Measurements from ENCODE around the gene PIN4.
"Not testable (repeated sequence)": the region's sequence is repeated elsewhere in the genome, so short reads cannot be mapped to it uniquely, and the experiment has no call there.

Gene PIN4

DNA sequence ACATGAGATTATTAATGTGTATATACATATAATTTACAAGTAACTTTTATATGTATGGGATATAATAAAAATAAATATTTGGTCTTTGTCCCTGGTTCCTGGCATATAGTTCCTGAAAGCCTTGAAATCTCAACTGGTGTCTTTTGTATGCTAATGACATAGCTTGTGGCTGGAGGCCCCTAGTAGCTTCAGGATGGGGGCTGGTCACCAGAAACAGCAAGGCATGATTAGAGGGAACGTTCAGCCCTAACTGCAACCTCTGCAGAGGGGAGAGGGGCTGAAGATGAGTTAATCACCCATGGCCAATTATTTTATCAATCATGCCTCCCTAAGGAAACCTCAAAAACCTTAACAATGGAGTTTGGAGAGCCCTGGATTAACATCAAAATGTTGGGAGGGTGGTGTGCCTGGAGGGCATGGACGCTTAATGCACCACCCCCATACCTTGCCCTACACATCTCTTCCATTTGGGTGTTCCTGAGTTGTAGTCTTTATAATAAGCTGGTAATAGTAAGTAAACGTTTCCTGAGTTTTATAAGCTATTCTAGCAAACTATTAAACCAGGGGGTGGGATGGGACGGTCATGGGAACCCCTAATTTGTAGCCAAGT is 21.3 kb downstream of the PIN4 start:
- H3K27ac ChIP-seq (ENCODE audit: low read length) = no peak overlapping the region
- no peaks in the 10 kb centered on the region for H3K9me3 ChIP-seq (ENCODE audit: control insufficient read depth, insufficient read depth, low read length)
- H3K36me3 ChIP-seq (ENCODE audit: control insufficient read depth, insufficient read depth, low read length) = no peaks in the 10 kb centered on the region
- H3K4me3 ChIP-seq (ENCODE audit: low read length) = no peak overlapping the region
- no peak for DNase-seq (ENCODE audit: low read depth, low spot score)
- no CpG with 5 or more reads among the region's 4 CpGs for WGBS (ENCODE audit: insufficient coverage, insufficient read length)
- no peaks in the 10 kb centered on the region for H3K27me3 ChIP-seq (ENCODE audit: control insufficient read depth, insufficient read depth, low read length)
- no peaks in the 10 kb centered on the region for H3K4me1 ChIP-seq (ENCODE audit: control insufficient read depth, insufficient read depth, low read length)

DNA sequence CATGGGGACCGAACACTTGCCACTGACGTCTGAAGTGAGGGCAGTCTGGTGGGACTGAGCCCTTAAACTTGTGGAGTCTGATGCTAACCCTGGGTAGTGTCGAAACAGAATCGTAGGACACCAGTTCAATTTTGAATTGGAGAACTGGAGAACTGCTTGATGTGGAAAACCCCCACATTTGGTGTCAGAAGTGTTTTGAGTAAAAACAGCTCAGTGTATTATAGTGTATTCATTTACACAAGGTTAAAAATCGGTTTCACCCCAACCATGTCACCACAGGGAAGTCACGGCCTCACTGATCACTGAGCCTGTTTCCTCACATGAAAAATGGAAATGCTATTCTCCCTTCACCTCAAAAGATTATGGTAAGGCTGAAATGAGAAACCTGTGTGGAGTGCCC is 21.9 kb downstream of the PIN4 start:
- no peaks in the 10 kb centered on the region for H3K27me3 ChIP-seq (ENCODE audit: control insufficient read depth, insufficient read depth, low read length)
- WGBS (ENCODE audit: insufficient coverage, insufficient read length) = no CpG with 5 or more reads among the region's 6 CpGs

DNA sequence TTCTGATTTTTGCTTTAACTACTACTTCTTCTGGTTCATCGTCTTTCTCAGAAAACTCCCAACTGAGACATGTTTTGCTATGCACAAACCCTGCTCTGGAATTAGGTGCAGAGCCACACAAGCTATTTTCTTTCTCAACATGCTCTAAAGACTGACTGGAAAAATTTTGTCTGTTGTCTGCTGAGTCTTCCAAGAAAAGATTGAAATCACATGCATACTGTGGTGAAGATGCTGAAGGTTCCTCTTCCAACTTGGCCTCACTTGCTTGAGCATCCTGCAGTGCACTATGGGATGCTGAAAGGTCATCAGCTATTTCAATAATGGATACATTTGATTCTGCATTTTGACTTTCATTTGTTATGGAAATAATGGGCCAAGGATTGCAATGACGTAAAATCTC is 24.1 kb downstream of the PIN4 start:
- Histone ChIP-seq H3K27ac (ENCODE audit: low read length) (no peak overlapping the region), H3K4me3 (ENCODE audit: low read length) (no peak overlapping the region), H3K36me3 (ENCODE audit: control insufficient read depth, insufficient read depth, low read length) (no peaks in the 10 kb centered on the region), H3K4me1 (ENCODE audit: control insufficient read depth, insufficient read depth, low read length) (no peaks in the 10 kb centered on the region), H3K27me3 (ENCODE audit: control insufficient read depth, insufficient read depth, low read length) (no peaks in the 10 kb centered on the region), H3K9me3 (ENCODE audit: control insufficient read depth, insufficient read depth, low read length) (no peaks in the 10 kb centered on the region)
- WGBS (ENCODE audit: insufficient coverage, insufficient read length) = no CpG with 5 or more reads among the region's 2 CpGs
- no peak for DNase-seq (ENCODE audit: low read depth, low spot score)

More for the DNA sequence above, 21.9 kb downstream of the PIN4 start:
- Histone ChIP-seq H3K4me1 (ENCODE audit: control insufficient read depth, insufficient read depth, low read length) (no peaks in the 10 kb centered on the region), H3K36me3 (ENCODE audit: control insufficient read depth, insufficient read depth, low read length) (no peaks in the 10 kb centered on the region), H3K9me3 (ENCODE audit: control insufficient read depth, insufficient read depth, low read length) (no peaks in the 10 kb centered on the region), H3K27ac (ENCODE audit: low read length) (no peak overlapping the region), H3K4me3 (ENCODE audit: low read length) (no peak overlapping the region)
- no peak for DNase-seq (ENCODE audit: low read depth, low spot score)

DNA sequence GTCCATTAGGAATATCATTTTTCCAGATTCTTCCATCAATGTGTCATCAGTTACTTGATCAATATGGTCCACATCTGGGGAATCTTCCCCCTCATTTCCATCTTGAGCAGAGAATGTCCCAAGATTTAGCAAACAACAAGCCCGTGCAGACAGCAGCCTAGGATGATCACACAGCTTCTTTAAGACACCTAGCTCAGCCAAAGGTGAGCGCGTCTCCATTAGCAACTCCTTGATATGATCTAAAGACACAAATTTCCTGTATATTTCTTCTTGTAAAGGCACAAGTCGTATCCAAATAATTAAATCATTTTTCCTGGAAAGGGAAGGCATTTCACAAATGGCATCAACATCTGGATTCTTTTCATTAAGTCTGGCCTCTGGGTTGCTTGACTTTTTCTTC is 25.8 kb downstream of the PIN4 start:
- no CpG with 5 or more reads among the region's 4 CpGs for WGBS (ENCODE audit: insufficient coverage, insufficient read length)
- no peaks in the 10 kb centered on the region for H3K36me3 ChIP-seq (ENCODE audit: control insufficient read depth, insufficient read depth, low read length)
- no peaks in the 10 kb centered on the region for H3K4me1 ChIP-seq (ENCODE audit: control insufficient read depth, insufficient read depth, low read length)
- no peaks in the 10 kb centered on the region for H3K9me3 ChIP-seq (ENCODE audit: control insufficient read depth, insufficient read depth, low read length)
- no peak overlapping the region for H3K4me3 ChIP-seq (ENCODE audit: low read length)
- no peaks in the 10 kb centered on the region for H3K27me3 ChIP-seq (ENCODE audit: control insufficient read depth, insufficient read depth, low read length)
- no peak for DNase-seq (ENCODE audit: low read depth, low spot score)
- H3K27ac ChIP-seq (ENCODE audit: low read length) = no peak overlapping the region

DNA sequence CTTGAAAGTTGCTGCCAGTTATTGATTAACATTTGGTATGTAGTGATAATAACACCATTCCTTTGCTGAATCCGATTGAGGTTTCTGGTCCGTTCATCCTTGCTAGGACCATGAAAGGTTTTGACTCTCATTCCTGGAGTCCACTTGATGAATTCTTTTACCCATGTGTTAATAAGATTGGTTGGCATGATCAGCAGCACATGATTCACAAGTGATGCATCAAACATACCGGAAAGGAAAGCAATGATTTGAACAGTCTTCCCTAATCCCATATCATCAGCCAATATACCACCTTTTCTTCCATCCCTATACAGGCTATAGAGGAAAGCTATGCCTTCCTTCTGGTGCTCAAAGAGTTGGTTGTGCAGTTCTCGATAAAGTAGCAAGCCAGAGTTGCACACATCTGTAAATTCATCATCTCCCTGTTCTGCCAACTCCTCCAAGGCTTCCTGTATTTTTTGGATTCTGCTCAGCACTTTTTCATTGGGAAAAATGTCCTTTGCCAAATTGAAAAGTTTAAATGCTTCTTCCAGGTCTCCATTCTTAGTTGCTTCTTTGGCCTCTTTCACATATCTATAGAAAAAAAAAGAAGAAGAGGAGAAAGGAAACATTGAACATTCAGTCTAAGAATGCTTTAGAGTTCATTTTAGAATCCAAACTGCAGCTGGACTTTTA is 26.7 kb downstream of the PIN4 start:
- Histone ChIP-seq H3K9me3 (ENCODE audit: control insufficient read depth, insufficient read depth, low read length) (no peaks in the 10 kb centered on the region), H3K27ac (ENCODE audit: low read length) (no peak overlapping the region), H3K4me1 (ENCODE audit: control insufficient read depth, insufficient read depth, low read length) (no peaks in the 10 kb centered on the region), H3K27me3 (ENCODE audit: control insufficient read depth, insufficient read depth, low read length) (no peaks in the 10 kb centered on the region), H3K36me3 (ENCODE audit: control insufficient read depth, insufficient read depth, low read length) (no peaks in the 10 kb centered on the region), H3K4me3 (ENCODE audit: low read length) (no peak overlapping the region)
- no peak for DNase-seq (ENCODE audit: low read depth, low spot score)
- no CpG with 5 or more reads among the region's 4 CpGs for WGBS (ENCODE audit: insufficient coverage, insufficient read length)

DNA sequence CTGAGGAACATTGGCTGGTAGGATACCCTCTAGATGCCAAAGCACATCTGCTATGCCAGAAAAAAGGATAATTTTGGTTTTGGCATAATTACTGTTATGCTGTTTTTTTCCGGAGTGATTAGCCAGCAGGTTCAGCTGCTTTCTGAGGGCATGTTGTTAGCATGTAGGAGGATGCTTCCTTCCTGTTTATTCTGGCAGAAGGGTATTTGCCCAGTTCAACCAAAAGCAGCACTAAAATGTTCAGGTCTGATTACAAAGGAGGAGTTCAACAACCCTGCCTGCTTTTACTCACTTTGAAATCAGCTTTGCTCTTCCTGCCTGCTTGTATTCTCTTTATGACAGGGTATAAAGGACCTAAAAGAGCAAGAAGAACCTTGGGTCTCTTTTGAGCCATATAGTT is 35.4 kb downstream of the PIN4 start:
- no peak overlapping the region for H3K4me3 ChIP-seq (ENCODE audit: low read length)
- no CpG with 5 or more reads among the region's 1 CpG for WGBS (ENCODE audit: insufficient coverage, insufficient read length)

DNA sequence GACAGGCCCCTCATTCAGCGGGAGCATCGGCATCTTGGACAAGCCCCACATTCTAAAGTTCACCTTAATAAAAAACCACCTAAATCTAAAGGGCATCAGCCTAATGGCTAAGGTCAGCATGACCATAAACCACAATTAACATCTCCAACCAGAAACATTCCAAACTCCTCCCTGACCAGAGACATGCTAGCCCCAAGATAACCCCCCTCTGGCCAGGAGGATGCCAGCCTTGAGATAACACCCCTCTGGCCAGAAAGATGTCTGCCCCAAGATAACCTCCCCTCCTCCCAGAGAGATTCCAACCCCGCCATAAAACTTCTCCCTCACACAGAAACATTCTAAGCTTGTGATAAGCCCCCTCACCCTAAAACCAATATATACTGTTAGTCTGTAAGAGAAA is 38.8 kb downstream of the PIN4 start:
- DNase-seq (ENCODE audit: low read depth, low spot score); H3K9me3 ChIP-seq (ENCODE audit: control insufficient read depth, insufficient read depth, low read length); H3K4me3 ChIP-seq (ENCODE audit: low read length); H3K27me3 ChIP-seq (ENCODE audit: control insufficient read depth, insufficient read depth, low read length); H3K36me3 ChIP-seq (ENCODE audit: control insufficient read depth, insufficient read depth, low read length); H3K4me1 ChIP-seq (ENCODE audit: control insufficient read depth, insufficient read depth, low read length); H3K27ac ChIP-seq (ENCODE audit: low read length): not testable (repeated sequence)
- WGBS (ENCODE audit: insufficient coverage, insufficient read length) = no CpG with 5 or more reads among the region's 3 CpGs

More for the DNA sequence above, 35.4 kb downstream of the PIN4 start:
- DNase-seq (ENCODE audit: low read depth, low spot score) = no peak
- Histone ChIP-seq H3K27ac (ENCODE audit: low read length) (no peak overlapping the region), H3K9me3 (ENCODE audit: control insufficient read depth, insufficient read depth, low read length) (no peaks in the 10 kb centered on the region), H3K27me3 (ENCODE audit: control insufficient read depth, insufficient read depth, low read length) (no peaks in the 10 kb centered on the region), H3K4me1 (ENCODE audit: control insufficient read depth, insufficient read depth, low read length) (no peaks in the 10 kb centered on the region), H3K36me3 (ENCODE audit: control insufficient read depth, insufficient read depth, low read length) (no peaks in the 10 kb centered on the region)

DNA sequence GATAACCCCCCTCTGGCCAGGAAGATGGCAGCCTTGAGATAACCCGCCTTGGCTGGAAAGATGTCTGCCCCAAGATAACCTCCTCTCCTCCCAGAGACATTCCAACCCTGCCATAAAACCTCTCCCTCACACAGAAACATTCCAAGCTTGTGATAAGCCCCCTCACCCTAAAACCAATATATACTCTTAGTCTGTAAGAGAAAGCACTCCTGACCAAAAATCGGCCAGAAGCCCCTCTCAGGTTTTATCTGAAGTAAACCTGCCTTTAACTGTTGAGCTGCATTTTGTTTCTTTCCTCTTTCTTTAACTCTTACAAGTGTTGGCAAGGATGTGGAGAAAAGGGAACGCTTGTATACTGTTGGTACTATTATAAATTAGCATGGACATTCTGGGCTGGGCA is 48.7 kb downstream of the PIN4 start:
- Histone ChIP-seq H3K9me3 (ENCODE audit: control insufficient read depth, insufficient read depth, low read length) (no peaks in the 10 kb centered on the region; the same call in 1 of the 2 replicates), H3K27ac (ENCODE audit: low read length) (no peak overlapping the region), H3K4me3 (ENCODE audit: low read length) (no peak overlapping the region), H3K4me1 (ENCODE audit: control insufficient read depth, insufficient read depth, low read length) (no peaks in the 10 kb centered on the region), H3K27me3 (ENCODE audit: control insufficient read depth, insufficient read depth, low read length) (no peaks in the 10 kb centered on the region), H3K36me3 (ENCODE audit: control insufficient read depth, insufficient read depth, low read length) (no peaks in the 10 kb centered on the region)
- WGBS (ENCODE audit: insufficient coverage, insufficient read length) = no CpG with 5 or more reads among the region's 3 CpGs
- no peak for DNase-seq (ENCODE audit: low read depth, low spot score)

DNA sequence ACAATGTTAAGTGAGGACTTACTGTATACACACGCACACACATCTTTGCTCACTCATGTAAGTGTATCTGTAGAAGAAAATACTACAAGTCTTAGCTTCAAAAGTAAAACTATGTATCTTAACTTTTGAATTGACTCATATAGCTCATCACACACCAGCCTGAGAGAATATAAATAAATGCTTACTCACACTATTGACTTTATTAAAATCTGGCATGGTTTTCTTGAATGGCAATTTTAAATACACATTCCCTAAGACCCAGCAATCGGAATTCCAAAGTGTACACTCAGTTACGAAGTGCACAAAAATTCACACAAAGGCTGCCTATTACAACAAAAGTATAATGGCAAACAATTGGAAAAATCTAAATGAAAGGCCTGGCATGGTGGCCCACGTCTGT is 55.3 kb downstream of the PIN4 start:
- no peak for DNase-seq (ENCODE audit: low read depth, low spot score)
- no peak overlapping the region for H3K4me3 ChIP-seq (ENCODE audit: low read length)
- no peaks in the 10 kb centered on the region for H3K36me3 ChIP-seq (ENCODE audit: control insufficient read depth, insufficient read depth, low read length)
- H3K27me3 ChIP-seq (ENCODE audit: control insufficient read depth, insufficient read depth, low read length) = no peaks in the 10 kb centered on the region
- H3K27ac ChIP-seq (ENCODE audit: low read length) = no peak overlapping the region
- no peaks in the 10 kb centered on the region for H3K9me3 ChIP-seq (ENCODE audit: control insufficient read depth, insufficient read depth, low read length)
- H3K4me1 ChIP-seq (ENCODE audit: control insufficient read depth, insufficient read depth, low read length) = no peaks in the 10 kb centered on the region
- no CpG with 5 or more reads among the region's 4 CpGs for WGBS (ENCODE audit: insufficient coverage, insufficient read length)

DNA sequence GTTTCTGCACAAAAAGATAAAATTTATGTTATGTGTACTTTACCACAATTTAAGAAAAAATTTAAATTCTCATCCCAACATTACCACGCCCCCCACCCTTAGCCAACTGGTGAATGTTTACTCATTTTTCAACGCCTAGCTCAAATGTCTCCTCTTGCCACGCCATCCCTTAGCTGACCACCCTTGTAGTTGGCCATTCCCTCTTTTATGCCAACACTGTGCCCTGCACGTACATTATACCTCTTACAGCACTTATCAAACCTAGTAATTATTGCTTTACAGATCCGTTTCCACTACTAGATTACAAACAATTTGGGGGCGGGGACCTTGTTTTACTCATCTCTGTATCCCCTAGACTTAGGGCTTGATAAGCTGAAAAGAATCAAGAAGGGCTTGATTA is 56.6 kb downstream of the PIN4 start:
- no peaks in the 10 kb centered on the region for H3K27me3 ChIP-seq (ENCODE audit: control insufficient read depth, insufficient read depth, low read length)
- no peaks in the 10 kb centered on the region for H3K4me1 ChIP-seq (ENCODE audit: control insufficient read depth, insufficient read depth, low read length)
- WGBS (ENCODE audit: insufficient coverage, insufficient read length) = no CpG with 5 or more reads among the region's 6 CpGs
- no peak for DNase-seq (ENCODE audit: low read depth, low spot score)
- no peaks in the 10 kb centered on the region for H3K9me3 ChIP-seq (ENCODE audit: control insufficient read depth, insufficient read depth, low read length)
- H3K4me3 ChIP-seq (ENCODE audit: low read length) = peak overlapping the region; percentile 77; the same call in 1 of the 2 replicates
- no peak overlapping the region for H3K27ac ChIP-seq (ENCODE audit: low read length)
- no peaks in the 10 kb centered on the region for H3K36me3 ChIP-seq (ENCODE audit: control insufficient read depth, insufficient read depth, low read length)
